Coronary artery (tissue), 2 donors: ENCODE measurements around the gene GNAL.
"Not testable (repeated sequence)": the region's sequence is repeated elsewhere in the genome, so short reads cannot be mapped to it uniquely, and the experiment has no call there.

Experiments
- DNase-seq: peaks from one replicate; pipeline ENCODE4 v3.0.0-alpha.2; 2017; ENCODE audit warnings: low spot score
- H3K27ac ChIP-seq, 2 donors: fragments of 200-600 bp; sonication (generic); one replicate each; pipeline ENCODE4 v1.5.1; 2016 to 2019
- H3K4me3 ChIP-seq: fragments of 200-600 bp; sonication (generic); 2 replicates; pipeline ENCODE4 v1.5.1; 2016; ENCODE audit warnings: mild to moderate bottlenecking, moderate library complexity
- CTCF ChIP-seq: fragments of 200-600 bp; sonication (generic); IDR thresholded peaks from one replicate; pipeline ENCODE4 v1.5.1; 2019; ENCODE audit warnings: antibody characterized with exemption

GNAL gene

GRCh38 chr18:11700876-11701275 is 11.8 kb downstream of the GNAL start:
- Histone ChIP-seq H3K4me3 (no peak overlapping the region), H3K27ac (no peak overlapping the region)
- TF ChIP-seq CTCF: no peak
- DNase-seq: no peak

GRCh38 chr18:11710578-11710977 is 21.5 kb downstream of the GNAL start:
- no peak for TF ChIP-seq CTCF
- DNase-seq: no peak
- Histone ChIP-seq H3K4me3 (no peak overlapping the region), H3K27ac (no peak overlapping the region)

- TF ChIP-seq CTCF: no peak
- Histone ChIP-seq H3K4me3 (no peak overlapping the region), H3K27ac (no peak overlapping the region)
- no peak for DNase-seq
Observed at GRCh38 chr18:11713756-11714155, 24.7 kb downstream of the GNAL start.

- no peak for TF ChIP-seq CTCF
- H3K4me3 ChIP-seq: no peak overlapping the region
- no peak overlapping the region for H3K27ac ChIP-seq
- DNase-seq: no peak
Observed at GRCh38 chr18:11714244-11714918, 25.3 kb downstream of the GNAL start.

- not testable (repeated sequence) for DNase-seq, H3K27ac ChIP-seq
Observed at GRCh38 chr18:11716767-11717315, 27.8 kb downstream of the GNAL start.

GRCh38 chr18:11719050-11719449 is 30.0 kb downstream of the GNAL start:
- no peak for TF ChIP-seq CTCF

More at GRCh38 chr18:11716767-11717315, 27.8 kb downstream of the GNAL start:
- not testable (repeated sequence) for H3K4me3 ChIP-seq

GRCh38 chr18:11719621-11720020 is 30.6 kb downstream of the GNAL start:
- TF ChIP-seq CTCF: no peak
- no peak overlapping the region for H3K27ac ChIP-seq
- DNase-seq: no peak
- H3K4me3 ChIP-seq: no peak overlapping the region

More at GRCh38 chr18:11719050-11719449, 30.0 kb downstream of the GNAL start:
- no peak for DNase-seq
- H3K4me3 ChIP-seq: no peak overlapping the region
- no peak overlapping the region for H3K27ac ChIP-seq
